Epithelial cell of esophagus (primary cell): ENCODE results near the gene FRYL.
"Not testable (repeated sequence)": the region's sequence is repeated elsewhere in the genome, so short reads cannot be mapped to it uniquely, and the experiment has no call there.

Experiments used
- DNase-seq: peaks from one replicate; pipeline ENCODE4 v3.0.0; 2010; ENCODE audit warnings: low read depth
- H3K4me3 ChIP-seq: 2 replicates; pipeline ENCODE4 v1.5.1; 2011; ENCODE audit warnings: mild to moderate bottlenecking, low read length, control low read depth
- TF ChIP-seq, protein P1 (sequence below): IDR thresholded peaks from 2 replicates; pipeline ENCODE4 v1.5.1; 2011; ENCODE audit warnings: low read depth, mild to moderate bottlenecking, low read length, control low read depth, inconsistent platforms; ENCODE audit not compliant: insufficient read depth; ENCODE audit errors: missing control alignments

FRYL gene

DNA sequence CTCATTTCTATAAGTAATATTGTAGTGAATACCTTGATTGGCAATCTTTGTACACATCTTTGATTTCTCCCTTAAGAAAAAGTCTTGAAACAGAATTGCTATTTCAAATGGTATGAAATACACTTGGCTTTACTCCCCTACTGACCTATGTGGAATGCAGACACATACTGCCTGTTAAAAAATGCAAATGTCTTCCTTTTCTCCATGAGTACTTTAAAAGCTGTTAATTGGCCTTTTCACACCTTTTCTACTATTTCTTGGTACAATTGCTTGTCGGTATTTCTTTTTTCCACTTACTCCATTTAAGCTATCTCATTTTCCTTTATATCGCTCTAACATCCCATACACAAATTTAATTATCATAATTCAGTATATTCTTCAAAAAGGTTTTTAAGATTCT lies 87.2 kb downstream of the FRYL start:
- DNase-seq: no peak
- TF ChIP-seq, protein P1, sequence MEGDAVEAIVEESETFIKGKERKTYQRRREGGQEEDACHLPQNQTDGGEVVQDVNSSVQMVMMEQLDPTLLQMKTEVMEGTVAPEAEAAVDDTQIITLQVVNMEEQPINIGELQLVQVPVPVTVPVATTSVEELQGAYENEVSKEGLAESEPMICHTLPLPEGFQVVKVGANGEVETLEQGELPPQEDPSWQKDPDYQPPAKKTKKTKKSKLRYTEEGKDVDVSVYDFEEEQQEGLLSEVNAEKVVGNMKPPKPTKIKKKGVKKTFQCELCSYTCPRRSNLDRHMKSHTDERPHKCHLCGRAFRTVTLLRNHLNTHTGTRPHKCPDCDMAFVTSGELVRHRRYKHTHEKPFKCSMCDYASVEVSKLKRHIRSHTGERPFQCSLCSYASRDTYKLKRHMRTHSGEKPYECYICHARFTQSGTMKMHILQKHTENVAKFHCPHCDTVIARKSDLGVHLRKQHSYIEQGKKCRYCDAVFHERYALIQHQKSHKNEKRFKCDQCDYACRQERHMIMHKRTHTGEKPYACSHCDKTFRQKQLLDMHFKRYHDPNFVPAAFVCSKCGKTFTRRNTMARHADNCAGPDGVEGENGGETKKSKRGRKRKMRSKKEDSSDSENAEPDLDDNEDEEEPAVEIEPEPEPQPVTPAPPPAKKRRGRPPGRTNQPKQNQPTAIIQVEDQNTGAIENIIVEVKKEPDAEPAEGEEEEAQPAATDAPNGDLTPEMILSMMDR: no peak
- no peak overlapping the region for H3K4me3 ChIP-seq

DNA sequence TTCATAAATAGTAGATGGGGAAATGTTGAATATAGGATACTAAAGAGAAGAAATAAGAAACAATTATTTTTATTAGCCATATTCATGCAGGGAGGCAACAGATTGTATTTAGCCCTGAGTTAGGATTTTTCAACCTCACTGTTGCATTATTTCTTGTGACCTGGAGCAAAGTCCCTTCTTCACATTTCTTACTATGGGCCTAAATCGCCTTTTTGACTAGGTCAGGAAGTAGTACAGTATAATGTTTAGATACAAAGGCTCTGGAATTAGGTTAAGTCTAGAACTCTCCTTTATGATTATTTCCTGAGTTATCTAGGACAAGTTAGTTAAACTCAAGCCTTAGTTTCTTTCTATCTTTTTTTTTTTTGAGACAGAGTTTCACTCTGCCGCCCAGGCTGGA lies 88.0 kb downstream of the FRYL start:
- H3K4me3 ChIP-seq: no peak overlapping the region
- no peak for DNase-seq
- TF ChIP-seq, protein P1: no peak

DNA sequence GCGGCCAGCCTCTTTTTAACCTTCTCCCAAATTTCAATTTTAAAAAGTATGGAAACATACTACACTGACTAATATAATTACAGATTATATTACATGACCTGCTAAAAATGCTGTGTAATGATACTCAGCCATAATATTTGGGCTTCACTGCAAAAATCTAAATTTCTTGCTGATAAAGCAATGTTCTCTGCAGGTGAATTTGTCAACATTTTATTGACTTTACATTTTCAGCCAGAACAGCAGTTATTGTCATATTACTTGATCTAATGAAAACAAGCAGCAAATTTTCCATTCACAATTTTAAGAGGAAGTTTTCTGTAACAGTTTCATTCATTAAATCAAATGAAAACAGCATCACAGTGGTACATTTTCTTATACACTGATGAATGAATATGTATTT lies 91.1 kb downstream of the FRYL start:
- no peak overlapping the region for H3K4me3 ChIP-seq
- no peak for DNase-seq
- TF ChIP-seq, protein P1: no peak

DNA sequence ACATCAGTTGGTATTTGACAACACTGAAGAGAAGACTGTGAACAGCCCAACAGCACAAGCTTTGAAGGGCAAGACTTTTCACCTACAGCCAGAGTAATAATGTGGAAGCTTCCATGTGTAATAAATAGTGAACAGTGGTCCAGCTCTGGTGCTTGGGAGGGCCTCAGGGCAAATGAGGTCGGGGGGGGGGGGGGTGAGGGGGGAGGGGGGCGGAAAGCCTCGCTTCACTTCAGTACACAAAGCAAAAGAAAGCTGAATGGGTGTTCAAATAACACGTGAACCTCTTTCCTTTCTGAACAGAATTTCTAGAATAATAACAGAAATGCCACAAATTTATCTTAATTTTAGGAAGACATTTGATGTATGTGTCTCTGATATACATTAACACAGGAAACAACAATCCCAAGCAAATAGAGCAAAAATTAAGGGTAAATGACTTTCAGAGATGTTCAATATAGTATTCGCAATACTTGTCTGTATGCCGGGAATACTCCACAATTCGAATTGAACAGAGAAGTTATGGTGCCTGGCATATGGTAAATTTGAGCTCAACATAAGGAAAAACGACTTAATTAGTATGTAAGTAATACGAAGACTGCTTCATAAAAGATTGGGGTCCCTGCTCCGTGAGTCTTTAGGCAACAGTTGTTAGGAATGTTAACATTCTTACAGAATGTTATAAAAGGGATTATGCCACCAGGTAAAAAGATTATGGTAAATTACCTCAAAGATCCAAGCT lies 92.6 kb downstream of the FRYL start:
- H3K4me3 ChIP-seq: no peak overlapping the region
- DNase-seq: no peak
- TF ChIP-seq, protein P1: no peak

DNA sequence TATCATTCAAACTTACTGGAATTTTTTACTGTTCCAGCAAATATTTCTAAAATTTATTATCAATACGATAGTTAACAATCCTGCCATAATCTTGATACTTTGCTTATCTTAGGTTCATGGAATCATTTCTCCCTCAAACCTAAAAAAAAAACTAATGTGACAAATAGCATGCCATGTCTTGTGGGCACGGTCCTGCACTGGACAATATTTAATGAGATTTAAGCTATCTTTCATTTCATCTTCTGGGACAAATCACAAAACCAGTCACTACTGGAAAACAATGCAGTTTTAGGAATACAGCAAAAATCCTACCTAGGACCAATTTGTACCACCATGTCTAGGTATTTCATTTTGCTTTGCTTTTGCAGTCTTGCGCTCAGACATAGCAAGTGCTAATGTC lies 93.7 kb downstream of the FRYL start:
- TF ChIP-seq, protein P1: no peak
- DNase-seq: no peak
- no peak overlapping the region for H3K4me3 ChIP-seq

DNA sequence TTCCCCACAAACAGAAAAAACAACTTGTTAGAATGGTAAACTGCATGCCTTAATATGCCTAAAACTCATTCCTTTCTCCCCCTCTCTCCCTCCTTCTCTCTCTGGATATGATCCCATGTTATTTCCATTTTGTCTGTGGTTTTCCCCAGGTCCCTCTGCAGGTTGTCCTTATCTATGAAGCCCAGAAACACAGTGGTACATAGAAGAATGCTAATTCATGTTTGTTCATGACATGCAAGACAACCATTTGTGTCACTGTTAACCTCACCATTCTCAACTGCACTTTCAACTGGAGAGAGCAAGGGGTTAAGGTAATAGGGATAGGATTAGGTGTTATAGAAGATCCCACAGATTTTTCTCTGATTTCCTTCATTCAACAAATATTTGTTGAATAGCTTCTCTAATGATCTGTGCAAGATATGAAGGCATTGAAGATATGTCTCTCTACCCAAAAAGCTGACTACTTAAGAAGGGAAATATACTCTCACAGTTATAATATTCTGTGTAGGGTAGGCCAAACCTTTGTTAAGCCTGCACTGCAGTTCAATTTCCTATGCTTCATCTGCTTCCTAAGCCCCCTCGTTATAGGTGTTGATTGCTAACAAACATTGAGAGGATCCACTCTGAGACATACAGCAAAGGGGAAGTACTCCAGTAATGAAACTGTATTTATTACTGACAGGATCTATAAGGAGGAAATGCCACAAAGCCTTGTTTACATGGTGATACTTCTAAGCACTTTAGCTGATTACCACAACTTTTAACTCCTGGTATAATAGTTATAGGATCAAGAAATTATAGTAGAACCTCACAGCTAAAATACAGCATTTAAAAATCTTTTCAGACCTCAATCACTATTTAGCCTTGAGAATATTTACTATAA lies 96.1 kb downstream of the FRYL start:
- TF ChIP-seq, protein P1: no peak
- no peak overlapping the region for H3K4me3 ChIP-seq
- DNase-seq: no peak

DNA sequence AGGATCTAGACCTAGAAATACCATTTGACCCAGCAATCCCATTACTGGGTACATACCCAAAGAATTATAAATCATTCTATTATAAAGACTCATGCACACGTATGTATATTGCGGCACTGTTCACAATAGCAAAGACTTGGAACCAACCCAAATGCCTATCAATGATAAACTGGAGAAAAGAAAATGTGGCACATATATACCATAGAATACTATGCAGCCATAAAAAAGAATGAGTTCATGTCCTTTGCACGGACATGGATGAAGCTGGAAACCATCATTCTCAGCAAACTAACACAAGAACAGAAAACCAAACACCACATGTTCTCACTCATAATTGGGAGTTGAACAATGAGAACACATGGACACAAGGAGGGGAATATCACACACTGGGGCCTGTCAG lies 97.2 kb downstream of the FRYL start:
- not testable (repeated sequence) for H3K4me3 ChIP-seq, DNase-seq
